D721Med (cell line): Measurements from ENCODE around the gene RAC2.

ENCODE experiments used
- DNase-seq: peaks from one replicate; pipeline ENCODE4 v3.0.0; 2011; ENCODE audit warnings: low spot score; ENCODE audit not compliant: insufficient read length
- FAIRE-seq: peaks from 2 replicates; lab custom pipeline; 2011; peaks lifted over from hg19 to GRCh38; lab: Jason Lieb, UNC
- CTCF ChIP-seq: IDR thresholded peaks from 2 replicates; pipeline ENCODE4 v1.5.1; 2012; ENCODE audit warnings: mild to moderate bottlenecking, control low read depth; ENCODE audit not compliant: insufficient read depth; ENCODE audit errors: missing control alignments

Gene RAC2

DNA sequence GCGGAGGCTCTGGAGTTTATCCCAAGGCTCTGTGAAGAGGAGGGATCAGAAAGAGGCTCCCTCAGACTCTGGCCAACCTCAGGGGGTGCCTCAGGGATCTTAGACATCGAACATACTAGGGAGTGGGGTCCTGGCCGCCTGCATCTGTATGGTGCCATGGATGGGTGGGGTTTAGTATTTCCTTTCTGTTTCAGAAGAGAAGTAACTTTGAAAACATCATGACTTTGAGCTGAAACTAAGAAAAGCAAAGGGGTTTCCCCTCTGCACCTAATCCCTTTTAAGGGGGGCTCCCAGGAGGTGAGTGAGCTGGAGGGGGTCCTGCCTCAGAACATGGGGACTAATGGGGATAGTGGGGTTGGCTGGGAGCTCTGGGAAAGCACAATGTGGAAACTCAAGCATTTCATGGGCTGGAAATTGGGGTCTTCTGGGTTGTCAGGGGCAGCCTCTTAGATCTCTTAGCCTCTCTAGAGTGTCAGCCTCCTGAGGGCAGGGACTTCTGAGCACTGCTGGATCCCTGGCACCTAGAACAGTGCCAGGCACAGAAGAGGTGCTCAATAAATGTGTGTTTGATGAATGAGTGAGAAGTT lies 20.0 kb downstream of the RAC2 start:
- no peak for FAIRE-seq
- no peak for TF ChIP-seq CTCF
- no peak for DNase-seq

DNA sequence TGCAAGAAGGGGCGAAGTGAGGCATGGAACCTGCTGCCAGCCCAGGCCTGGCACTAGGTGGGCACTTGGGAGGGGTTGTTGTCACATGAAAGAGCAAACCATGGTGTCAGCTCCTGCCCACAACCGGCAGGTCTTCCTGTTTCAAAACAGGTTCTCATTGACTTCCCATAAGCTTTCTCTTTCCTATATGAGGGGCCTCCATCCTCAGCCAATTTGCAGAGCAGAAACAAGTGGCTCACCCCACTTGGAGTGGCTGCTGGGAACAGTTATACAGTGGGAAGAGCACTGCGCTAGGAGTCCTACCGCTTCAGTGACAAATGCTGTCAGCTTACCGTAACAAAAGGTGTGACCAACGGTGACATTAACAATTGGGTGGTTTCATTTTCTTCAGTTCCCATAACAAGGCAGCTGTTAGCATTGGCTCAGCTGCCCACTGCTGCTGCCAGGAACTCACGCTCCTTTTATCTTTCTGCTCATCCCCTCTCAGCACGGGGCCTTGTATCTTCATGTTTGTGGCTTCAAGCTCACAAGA lies 21.6 kb downstream of the RAC2 start:
- FAIRE-seq: no peak
- TF ChIP-seq CTCF: no peak

GRCh38 chr22:37221424-37222333 lies 22.4 kb downstream of the RAC2 start:
- TF ChIP-seq CTCF: no peak
- DNase-seq (no peak), FAIRE-seq (no peak)

More for the DNA sequence above, 21.6 kb downstream of the RAC2 start:
- no peak for DNase-seq

DNA sequence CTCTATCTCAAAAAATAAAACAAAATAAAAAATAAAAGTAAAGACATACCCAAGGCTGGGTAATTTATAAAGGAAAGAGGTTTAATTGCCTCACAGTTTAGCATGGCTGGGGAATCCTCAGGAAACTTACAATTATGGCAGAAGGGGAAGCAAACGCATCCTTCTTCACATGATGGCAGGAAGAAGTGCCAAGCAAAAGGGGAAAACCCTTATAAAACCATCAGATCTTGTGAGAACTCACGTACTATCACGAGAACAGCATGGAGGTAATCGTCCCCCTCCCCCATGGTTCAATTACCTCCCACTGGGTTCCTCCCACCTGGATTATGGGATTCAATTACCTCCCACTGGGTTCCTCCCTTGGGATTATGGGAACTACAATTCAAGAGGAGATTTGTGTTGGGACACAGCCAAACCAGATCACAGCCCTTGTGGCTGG lies 23.5 kb downstream of the RAC2 start:
- FAIRE-seq (no peak), DNase-seq (no peak)
- no peak for TF ChIP-seq CTCF

DNA sequence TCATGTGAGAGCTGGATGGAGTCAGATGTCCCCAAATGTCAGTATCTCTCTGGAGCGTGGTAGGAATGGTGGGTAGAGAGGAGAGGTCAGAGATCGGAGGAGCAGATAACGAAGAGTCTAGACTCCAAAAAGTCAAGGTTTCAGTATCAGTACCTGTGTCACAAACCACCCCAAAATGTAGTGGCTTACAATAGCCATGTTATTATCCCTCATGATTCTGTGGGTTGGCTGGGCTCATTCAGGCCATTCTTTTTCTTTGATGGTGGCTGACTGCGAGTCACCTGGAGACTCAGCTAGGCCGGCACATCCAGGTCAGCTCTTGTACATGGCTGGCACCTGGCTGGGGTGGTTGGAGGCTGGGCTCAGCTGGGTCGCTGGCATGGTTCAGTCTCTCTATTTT lies 24.5 kb downstream of the RAC2 start:
- DNase-seq (no peak), FAIRE-seq (no peak)
- TF ChIP-seq CTCF: no peak

GRCh38 chr22:37218771-37219411 lies 25.2 kb downstream of the RAC2 start:
- FAIRE-seq (no peak), DNase-seq (no peak)
- no peak for TF ChIP-seq CTCF
